ENCODE data around the gene RSPH4A.
"Not testable (repeated sequence)": the region's sequence is repeated elsewhere in the genome, so short reads cannot be mapped to it uniquely, and the experiment has no call there.

Gene RSPH4A

GRCh38 chr6:116586276-116586675 is 30.0 kb upstream of the RSPH4A start:
- no peaks in the 10 kb centered on the region for H3K27me3 ChIP-seq (ENCODE audit: control insufficient read depth, insufficient read depth, low read length)
- H3K4me3 ChIP-seq (ENCODE audit: low read length): no peak overlapping the region
- peaks cover 47% of the 10 kb centered on the region for H3K36me3 ChIP-seq (ENCODE audit: insufficient read depth, low read length)
- H3K4me1 ChIP-seq (ENCODE audit: control insufficient read depth, insufficient read depth, low read length): no peaks in the 10 kb centered on the region
- H3K4me2 ChIP-seq (ENCODE audit: low read length): no peak overlapping the region
- no peak overlapping the region for H3K9ac ChIP-seq (ENCODE audit: low read depth, low read length)
- H3K9me3 ChIP-seq (replicated peaks; ENCODE audit: low read length): no peaks in the 10 kb centered on the region

DNA sequence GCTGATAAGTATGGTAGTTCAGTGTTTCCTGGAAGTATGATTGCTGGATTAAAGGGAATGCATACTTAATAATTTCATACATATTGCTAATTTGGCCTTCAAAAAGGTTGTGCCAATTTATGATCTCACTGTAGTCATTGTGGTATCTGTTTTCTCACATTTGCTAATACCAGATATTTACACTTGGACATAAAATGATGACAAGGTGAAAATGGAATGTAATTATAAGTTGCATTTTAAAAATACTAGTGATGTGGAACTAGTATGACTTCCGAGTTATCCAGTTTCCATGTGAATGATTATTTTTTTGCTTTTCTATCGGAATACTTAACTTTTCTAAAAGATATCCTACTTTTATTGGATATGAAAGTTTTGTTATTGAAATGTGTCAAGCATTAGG is 29.5 kb upstream of the RSPH4A start:
- Histone ChIP-seq H3K36me3 (ENCODE audit: insufficient read depth, low read length) (peaks cover 52% of the 10 kb centered on the region), H3K4me2 (ENCODE audit: low read length) (no peak overlapping the region), H3K9ac (ENCODE audit: low read depth, low read length) (no peak overlapping the region), H3K9me3 (replicated peaks; ENCODE audit: low read length) (no peaks in the 10 kb centered on the region), H3K27me3 (ENCODE audit: control insufficient read depth, insufficient read depth, low read length) (no peaks in the 10 kb centered on the region), H3K4me1 (ENCODE audit: control insufficient read depth, insufficient read depth, low read length) (no peaks in the 10 kb centered on the region), H3K4me3 (ENCODE audit: low read length) (no peak overlapping the region)

- no peaks in the 10 kb centered on the region for H3K4me1 ChIP-seq (ENCODE audit: control insufficient read depth, insufficient read depth, low read length)
- no peaks in the 10 kb centered on the region for H3K27me3 ChIP-seq (ENCODE audit: control insufficient read depth, insufficient read depth, low read length)
- H3K4me3 ChIP-seq (ENCODE audit: low read length): no peak overlapping the region
- H3K9me3 ChIP-seq (replicated peaks; ENCODE audit: low read length): no peaks in the 10 kb centered on the region
- no peak overlapping the region for H3K4me2 ChIP-seq (ENCODE audit: low read length)
- H3K36me3 ChIP-seq (ENCODE audit: insufficient read depth, low read length): peaks cover 56% of the 10 kb centered on the region
- no peak overlapping the region for H3K9ac ChIP-seq (ENCODE audit: low read depth, low read length)
Observed at GRCh38 chr6:116595247-116595646, 21.0 kb upstream of the RSPH4A start.

- Histone ChIP-seq H3K4me3 (ENCODE audit: low read length) (no peak overlapping the region), H3K4me2 (ENCODE audit: low read length) (no peak overlapping the region), H3K4me1 (ENCODE audit: control insufficient read depth, insufficient read depth, low read length) (no peaks in the 10 kb centered on the region), H3K27me3 (ENCODE audit: control insufficient read depth, insufficient read depth, low read length) (no peaks in the 10 kb centered on the region), H3K9ac (ENCODE audit: low read depth, low read length) (no peak overlapping the region), H3K36me3 (ENCODE audit: insufficient read depth, low read length) (peaks cover 43% of the 10 kb centered on the region), H3K9me3 (replicated peaks; ENCODE audit: low read length) (no peaks in the 10 kb centered on the region)
Observed at GRCh38 chr6:116596815-116597214, 19.5 kb upstream of the RSPH4A start.

DNA sequence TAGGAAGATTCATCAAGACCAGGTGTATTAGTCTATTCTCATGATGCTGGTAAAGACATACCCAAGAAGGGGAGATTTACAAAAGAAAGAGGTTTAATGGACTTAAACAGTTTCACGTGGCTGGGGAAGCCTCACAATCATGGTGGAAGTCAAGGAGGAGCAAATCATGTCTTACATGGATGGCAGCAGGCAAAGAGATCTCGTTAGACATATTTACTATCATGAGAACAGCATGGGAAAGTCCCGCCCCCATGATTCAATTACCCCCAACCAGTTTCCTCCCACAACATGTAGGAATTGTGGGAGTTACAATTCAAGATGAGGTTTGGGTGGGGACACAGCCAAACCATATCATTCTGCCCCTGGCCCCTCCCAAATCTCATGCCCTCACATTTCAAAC is 12.4 kb upstream of the RSPH4A start:
- not testable (repeated sequence) for H3K9ac ChIP-seq (ENCODE audit: low read depth, low read length); H3K27me3 ChIP-seq (ENCODE audit: control insufficient read depth, insufficient read depth, low read length); H3K4me3 ChIP-seq (ENCODE audit: low read length); H3K9me3 ChIP-seq (replicated peaks; ENCODE audit: low read length); H3K4me1 ChIP-seq (ENCODE audit: control insufficient read depth, insufficient read depth, low read length); H3K4me2 ChIP-seq (ENCODE audit: low read length); H3K36me3 ChIP-seq (ENCODE audit: insufficient read depth, low read length)

- H3K4me2 ChIP-seq (ENCODE audit: low read length); H3K9ac ChIP-seq (ENCODE audit: low read depth, low read length); H3K36me3 ChIP-seq (ENCODE audit: insufficient read depth, low read length); H3K4me3 ChIP-seq (ENCODE audit: low read length); H3K9me3 ChIP-seq (replicated peaks; ENCODE audit: low read length); H3K27me3 ChIP-seq (ENCODE audit: control insufficient read depth, insufficient read depth, low read length); H3K4me1 ChIP-seq (ENCODE audit: control insufficient read depth, insufficient read depth, low read length): not testable (repeated sequence)
Observed at GRCh38 chr6:116604868-116605267, 11.4 kb upstream of the RSPH4A start.

- H3K36me3 ChIP-seq (ENCODE audit: insufficient read depth, low read length): no peaks in the 10 kb centered on the region
- no peak overlapping the region for H3K9ac ChIP-seq (ENCODE audit: low read depth, low read length)
- no peaks in the 10 kb centered on the region for H3K9me3 ChIP-seq (replicated peaks; ENCODE audit: low read length)
- no peaks in the 10 kb centered on the region for H3K27me3 ChIP-seq (ENCODE audit: control insufficient read depth, insufficient read depth, low read length)
- no peaks in the 10 kb centered on the region for H3K4me1 ChIP-seq (ENCODE audit: control insufficient read depth, insufficient read depth, low read length)
- no peak overlapping the region for H3K4me3 ChIP-seq (ENCODE audit: low read length)
- no peak overlapping the region for H3K4me2 ChIP-seq (ENCODE audit: low read length)
Observed at GRCh38 chr6:116605935-116606334, 10.3 kb upstream of the RSPH4A start.

DNA sequence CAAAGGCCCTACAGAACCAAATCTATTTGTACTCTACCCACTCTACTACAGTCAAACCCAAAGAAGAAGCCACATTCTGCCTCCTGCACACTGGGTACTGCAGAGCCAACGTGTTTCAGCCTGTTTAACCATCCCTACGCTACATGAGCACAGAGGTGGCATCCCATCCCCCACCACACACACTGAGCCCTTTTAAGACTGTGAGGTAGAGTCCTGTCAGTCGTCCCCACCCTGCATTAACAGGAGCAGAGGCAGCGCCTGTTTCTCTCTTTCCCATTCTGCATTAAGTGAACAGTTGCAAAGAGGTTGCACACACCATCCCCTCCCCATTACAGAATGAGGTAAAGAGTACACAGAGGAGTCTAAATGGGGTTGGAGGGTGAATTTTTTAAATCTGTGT is 5.2 kb upstream of the RSPH4A start:
- Histone ChIP-seq H3K4me3 (ENCODE audit: low read length) (no peak overlapping the region), H3K4me1 (ENCODE audit: control insufficient read depth, insufficient read depth, low read length) (no peaks in the 10 kb centered on the region), H3K4me2 (ENCODE audit: low read length) (no peak overlapping the region), H3K27me3 (ENCODE audit: control insufficient read depth, insufficient read depth, low read length) (no peaks in the 10 kb centered on the region), H3K36me3 (ENCODE audit: insufficient read depth, low read length) (no peaks in the 10 kb centered on the region), H3K9ac (ENCODE audit: low read depth, low read length) (no peak overlapping the region), H3K9me3 (replicated peaks; ENCODE audit: low read length) (no peaks in the 10 kb centered on the region)

DNA sequence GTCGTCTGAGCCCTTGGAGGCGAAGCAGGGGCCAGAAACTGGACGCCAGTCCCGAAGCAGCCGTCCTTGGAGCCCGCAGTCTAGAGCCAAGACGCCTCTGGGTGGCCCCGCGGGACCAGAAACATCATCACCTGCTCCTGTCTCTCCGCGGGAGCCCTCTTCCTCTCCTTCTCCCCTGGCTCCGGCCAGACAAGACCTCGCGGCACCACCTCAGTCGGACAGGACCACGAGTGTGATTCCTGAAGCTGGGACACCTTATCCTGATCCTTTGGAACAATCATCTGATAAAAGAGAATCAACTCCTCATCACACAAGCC is 416 bp downstream of the RSPH4A start:
- Histone ChIP-seq H3K9me3 (replicated peaks; ENCODE audit: low read length) (no peaks in the 10 kb centered on the region), H3K9ac (ENCODE audit: low read depth, low read length) (peak overlapping the region; percentile 79), H3K27me3 (ENCODE audit: control insufficient read depth, insufficient read depth, low read length) (no peaks in the 10 kb centered on the region), H3K4me3 (ENCODE audit: low read length) (peak overlapping the region; percentile 91), H3K4me1 (ENCODE audit: control insufficient read depth, insufficient read depth, low read length) (peaks cover 6% of the 10 kb centered on the region), H3K36me3 (ENCODE audit: insufficient read depth, low read length) (no peaks in the 10 kb centered on the region), H3K4me2 (ENCODE audit: low read length) (peak overlapping the region; percentile 88)

- Histone ChIP-seq H3K4me2 (ENCODE audit: low read length) (no peak overlapping the region), H3K4me3 (ENCODE audit: low read length) (no peak overlapping the region), H3K9ac (ENCODE audit: low read depth, low read length) (no peak overlapping the region), H3K36me3 (ENCODE audit: insufficient read depth, low read length) (no peaks in the 10 kb centered on the region), H3K9me3 (replicated peaks; ENCODE audit: low read length) (no peaks in the 10 kb centered on the region), H3K27me3 (ENCODE audit: control insufficient read depth, insufficient read depth, low read length) (no peaks in the 10 kb centered on the region), H3K4me1 (ENCODE audit: control insufficient read depth, insufficient read depth, low read length) (no peaks in the 10 kb centered on the region)
Observed at GRCh38 chr6:116624036-116624805, 7.9 kb downstream of the RSPH4A start.

DNA sequence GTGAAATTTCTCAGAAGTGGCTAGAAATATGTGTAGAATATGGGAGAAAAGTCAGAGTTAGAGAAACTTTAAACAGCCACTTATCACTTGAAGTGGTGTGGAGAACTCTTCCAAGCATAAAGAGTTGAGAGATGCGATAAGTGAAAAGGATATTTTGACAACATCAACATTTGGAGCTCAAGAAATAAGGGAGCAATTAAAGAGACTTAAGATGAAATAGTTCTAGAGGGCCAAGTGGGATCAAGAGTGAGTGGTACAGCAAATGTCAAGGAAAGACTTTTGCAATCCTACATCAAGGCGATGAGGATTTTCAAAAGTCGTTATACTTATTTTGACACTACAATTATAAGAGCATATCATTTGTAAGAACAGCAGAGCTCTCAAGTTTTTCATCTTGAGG is 9.6 kb downstream of the RSPH4A start:
- no peaks in the 10 kb centered on the region for H3K9me3 ChIP-seq (replicated peaks; ENCODE audit: low read length)
- H3K27me3 ChIP-seq (ENCODE audit: control insufficient read depth, insufficient read depth, low read length): no peaks in the 10 kb centered on the region
- no peak overlapping the region for H3K9ac ChIP-seq (ENCODE audit: low read depth, low read length)
- no peaks in the 10 kb centered on the region for H3K36me3 ChIP-seq (ENCODE audit: insufficient read depth, low read length)
- H3K4me2 ChIP-seq (ENCODE audit: low read length): no peak overlapping the region
- H3K4me3 ChIP-seq (ENCODE audit: low read length): no peak overlapping the region
- no peaks in the 10 kb centered on the region for H3K4me1 ChIP-seq (ENCODE audit: control insufficient read depth, insufficient read depth, low read length)

DNA sequence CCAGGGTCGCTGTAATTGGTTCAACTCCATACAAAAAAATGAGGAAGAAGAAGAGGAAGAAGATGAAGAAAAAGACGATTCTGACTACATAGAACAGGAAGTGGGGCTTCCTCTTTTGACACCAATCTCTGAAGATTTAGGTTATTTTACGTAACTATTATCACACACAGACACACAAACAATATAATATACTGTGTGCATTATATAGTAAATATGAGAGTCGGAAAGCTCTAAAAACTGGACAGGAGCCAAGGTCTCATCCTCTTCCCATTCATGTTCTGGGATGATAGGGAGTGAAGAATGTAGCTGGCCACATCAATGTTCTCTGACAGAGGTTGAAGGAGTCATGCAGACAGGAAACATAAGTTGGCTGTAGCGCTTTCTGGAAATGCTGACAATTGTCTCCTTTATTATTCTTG is 13.3 kb downstream of the RSPH4A start:
- Histone ChIP-seq H3K27me3 (ENCODE audit: control insufficient read depth, insufficient read depth, low read length) (no peaks in the 10 kb centered on the region), H3K36me3 (ENCODE audit: insufficient read depth, low read length) (peaks cover 9% of the 10 kb centered on the region), H3K4me2 (ENCODE audit: low read length) (no peak overlapping the region), H3K4me1 (ENCODE audit: control insufficient read depth, insufficient read depth, low read length) (no peaks in the 10 kb centered on the region), H3K9ac (ENCODE audit: low read depth, low read length) (no peak overlapping the region), H3K9me3 (replicated peaks; ENCODE audit: low read length) (no peaks in the 10 kb centered on the region), H3K4me3 (ENCODE audit: low read length) (no peak overlapping the region)
